Hematopoietic multipotent progenitor cell treated with erythropoietin and hydrocortisone succinate and interleukin-3 and kit ligand, for 6 days (in vitro differentiated cells): ENCODE data around the gene NRP1.
"Not testable (repeated sequence)": the region's sequence is repeated elsewhere in the genome, so short reads cannot be mapped to it uniquely, and the experiment has no call there.

Experiments
- DNase-seq: peaks from one replicate; pipeline ENCODE4 v3.0.0-alpha.2; 2015

Gene NRP1

DNA sequence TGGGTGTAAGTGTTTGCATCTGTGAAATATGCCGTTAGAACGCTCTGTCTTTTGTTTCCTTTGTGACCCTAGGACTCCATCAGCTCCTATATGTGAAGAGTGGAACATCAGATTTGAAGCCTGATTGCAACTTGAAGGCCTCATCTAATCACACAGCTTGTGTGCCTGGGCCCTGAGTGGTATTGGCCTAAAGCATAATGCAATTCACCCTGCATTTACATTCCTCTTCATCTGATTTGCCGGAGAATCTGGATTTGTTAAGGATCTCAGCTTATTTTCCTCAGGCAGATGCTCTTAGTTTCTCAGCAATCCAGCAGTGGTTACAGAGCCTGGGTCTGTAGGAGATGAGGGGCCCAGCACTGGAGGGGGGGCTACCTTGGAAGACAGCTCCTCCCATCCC lies 193.2 kb downstream of the NRP1 start:
- no peak for DNase-seq

DNA sequence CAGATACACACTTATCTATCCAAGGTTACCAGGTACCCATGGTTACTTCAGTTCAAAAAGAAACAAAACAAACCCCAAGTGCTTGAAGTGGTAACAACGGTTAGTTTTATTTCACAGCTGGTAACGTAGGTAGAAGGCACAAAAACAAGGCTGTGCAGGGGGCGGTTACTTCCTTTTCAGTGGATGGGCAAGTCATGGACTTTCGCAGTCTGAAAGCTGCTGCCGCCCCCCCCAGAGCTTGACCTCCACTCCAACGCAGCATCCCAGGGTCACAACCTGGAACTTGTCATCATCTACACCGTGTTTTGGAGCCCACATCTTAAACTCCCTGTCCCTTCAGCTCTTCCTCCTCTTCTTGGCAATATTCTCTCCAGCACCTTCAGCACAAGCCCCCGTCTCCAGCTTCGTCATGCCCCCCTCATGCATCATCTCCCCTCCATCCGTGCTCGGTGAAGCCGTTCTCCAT lies 195.3 kb downstream of the NRP1 start:
- DNase-seq: no peak

DNA sequence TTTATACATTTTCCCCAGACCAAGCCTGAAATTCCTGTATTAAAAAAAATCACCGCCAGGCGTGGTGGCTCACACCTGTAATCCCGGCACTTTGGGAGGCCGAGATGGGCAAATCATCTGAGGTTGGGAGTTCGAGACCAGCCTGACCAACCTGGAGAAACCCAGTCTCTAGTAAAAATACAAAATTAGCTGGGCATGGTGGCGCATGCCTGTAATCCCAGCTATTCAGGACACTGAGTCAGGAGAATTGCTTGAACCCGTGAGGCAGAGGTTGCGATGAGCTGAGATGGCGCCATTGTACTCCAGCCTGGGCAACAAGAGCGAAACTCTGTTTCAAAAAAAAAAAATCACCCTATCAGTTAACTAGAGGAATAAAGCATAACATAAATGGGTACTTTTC lies 195.8 kb downstream of the NRP1 start:
- DNase-seq: not testable (repeated sequence)

DNA sequence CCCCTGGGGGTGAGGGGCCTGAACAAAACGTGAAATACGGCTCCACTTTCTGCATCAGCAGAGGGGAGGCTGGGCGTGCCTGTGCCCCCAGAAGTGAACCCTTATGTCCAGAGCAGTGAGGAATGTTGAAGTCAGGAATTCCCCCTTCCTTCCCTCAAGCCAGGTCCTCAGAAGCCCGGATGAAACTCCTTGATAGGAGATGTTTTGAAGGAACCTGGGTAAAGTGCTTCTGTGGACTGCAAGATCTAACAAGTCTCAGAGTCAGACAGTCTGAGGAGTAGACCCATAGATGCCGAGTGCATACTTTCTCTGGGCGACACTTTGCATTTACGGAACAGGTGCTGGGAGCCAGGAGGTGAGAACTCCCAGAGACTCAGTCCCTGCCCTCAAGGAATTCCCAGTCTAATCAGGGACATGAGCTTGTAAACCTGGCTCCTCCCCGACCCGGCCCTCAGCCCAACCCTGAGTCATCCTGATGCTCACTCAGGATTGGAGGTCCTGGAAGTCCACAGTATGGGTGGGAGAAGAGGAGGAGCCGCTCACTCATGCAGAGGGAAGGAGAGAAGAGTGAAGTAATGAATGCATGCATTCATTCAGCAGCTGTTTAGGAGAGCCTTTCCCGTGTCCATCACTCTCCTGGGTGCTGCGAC lies 197.0 kb downstream of the NRP1 start:
- DNase-seq: no peak

DNA sequence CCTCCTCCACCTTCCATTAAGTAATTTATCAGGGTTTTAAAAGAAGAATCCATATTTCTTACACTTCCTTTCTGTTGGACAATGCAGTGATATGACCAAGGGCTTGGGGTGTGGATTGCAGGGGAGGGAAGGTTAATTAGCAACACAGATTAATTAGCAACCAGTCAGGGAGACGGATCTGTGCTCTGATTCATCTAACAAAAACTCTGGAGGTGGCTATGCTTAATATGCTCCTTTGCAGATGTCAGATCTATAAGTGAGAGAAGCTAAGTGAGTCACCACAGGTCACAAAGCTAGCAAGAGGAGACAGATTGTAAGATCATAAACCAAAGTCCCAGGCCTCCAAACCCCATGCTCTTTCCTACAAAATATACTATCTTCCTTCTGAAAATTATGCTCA lies 197.7 kb downstream of the NRP1 start:
- DNase-seq: no peak

DNA sequence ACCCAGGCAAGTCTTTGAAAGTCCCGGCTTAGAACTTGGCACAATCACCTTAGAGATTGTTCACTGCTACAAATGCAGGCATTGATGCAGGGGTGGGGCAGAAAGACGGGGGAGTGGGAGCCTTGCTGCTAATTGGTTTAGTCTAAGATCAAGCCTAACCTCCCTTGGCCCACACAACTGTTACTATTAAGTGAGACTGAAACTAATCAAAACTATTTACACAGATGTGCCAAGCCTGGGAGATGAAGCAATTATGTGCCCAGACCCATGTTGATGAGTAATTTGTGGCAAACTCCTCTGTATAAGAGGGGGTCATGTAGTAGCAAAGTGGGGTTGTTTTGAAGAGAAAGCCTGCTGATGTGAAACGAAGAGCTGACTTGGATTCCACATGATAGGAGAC lies 198.2 kb downstream of the NRP1 start:
- no peak for DNase-seq

DNA sequence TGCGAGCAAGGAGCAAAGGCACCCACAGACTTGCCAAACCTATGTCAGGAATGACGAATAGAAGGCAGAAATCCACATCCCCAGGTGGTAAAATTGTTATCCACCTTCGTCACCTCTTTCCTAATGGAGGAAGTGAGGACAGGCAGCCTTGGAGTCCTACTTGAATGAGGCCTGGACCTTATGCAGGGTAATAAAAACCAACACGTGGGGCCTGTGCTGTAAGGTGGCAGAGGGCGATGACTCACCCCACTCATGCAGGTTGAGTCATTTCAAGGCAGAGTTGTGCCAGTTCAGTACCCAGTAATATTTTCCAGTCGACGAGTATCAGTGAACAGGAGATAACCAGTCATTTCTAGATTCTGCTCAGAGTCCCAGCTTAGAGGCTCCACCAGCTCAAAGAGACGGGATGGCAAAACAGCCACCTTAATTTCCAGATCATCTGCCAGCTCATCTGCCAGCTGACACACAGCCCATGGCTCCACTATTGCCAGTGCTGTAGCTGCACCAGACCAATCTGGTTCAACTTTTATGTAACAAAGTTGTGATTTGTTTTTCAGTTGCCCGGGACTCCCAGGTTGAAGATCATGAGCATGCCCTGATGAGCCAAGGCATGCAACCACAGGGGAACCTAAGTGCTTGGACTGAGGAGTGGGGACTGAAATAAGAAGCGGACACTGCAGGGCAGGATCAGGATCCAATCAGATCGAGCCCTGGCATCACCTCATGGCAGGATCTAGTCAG lies 200.3 kb downstream of the NRP1 start:
- peak; percentile 10 for DNase-seq

DNA sequence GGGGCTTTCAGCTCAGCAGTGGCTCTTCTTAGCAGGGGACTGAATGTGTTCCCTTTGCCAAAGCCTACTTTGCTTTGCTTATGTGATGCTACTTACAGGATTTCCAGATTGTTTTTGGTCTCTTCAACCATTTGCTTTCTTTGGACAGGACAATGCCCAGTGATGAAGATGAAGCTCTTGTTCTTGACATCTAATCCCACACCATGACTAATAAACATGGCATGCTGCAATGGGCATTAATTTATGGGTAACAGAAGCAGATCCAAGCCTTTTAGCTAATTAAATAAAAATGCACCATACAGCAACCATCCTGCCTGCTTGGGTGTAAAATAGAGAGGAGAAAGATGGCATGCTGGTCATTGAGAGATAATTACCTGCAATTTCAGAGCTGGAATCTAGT lies 200.9 kb downstream of the NRP1 start:
- no peak for DNase-seq

DNA sequence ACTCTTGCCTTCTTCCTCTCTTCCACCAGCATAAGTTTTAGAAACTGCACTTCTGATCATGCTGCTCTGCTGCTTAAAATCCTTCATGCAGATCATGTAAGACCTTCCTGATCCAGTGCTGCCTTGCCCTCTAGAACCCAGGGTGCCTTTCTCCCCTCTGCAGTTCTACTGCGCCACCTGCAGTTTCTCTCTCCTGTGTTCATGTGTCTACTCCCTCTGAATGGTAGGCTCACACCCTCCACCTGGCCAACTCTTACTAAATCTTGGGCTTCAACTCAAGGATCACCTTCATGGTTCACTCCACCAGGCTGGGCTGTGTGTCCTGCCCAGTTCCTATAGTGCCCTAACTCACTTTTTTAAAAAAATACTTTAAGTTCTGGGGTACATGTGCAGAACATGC lies 201.8 kb downstream of the NRP1 start:
- DNase-seq: peak; percentile 8

DNA sequence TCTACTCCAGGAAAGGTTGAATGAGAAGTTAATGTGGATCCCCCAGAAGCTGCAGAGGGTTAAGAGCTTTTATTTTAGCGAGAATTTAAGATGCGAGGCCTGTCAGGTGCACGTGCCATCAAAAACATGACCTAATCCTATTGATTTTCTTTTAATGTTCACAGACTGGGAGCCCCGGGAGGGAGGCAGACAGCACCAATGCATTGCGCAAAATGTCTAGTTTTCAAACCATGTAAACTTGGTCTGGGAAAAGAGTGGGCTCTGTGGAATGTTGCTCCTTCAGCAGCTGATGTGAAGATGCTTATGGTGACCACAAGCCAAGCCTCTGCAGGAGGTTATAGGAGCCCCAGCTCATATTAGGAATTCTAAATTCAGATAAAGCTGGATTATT lies 204.5 kb downstream of the NRP1 start:
- no peak for DNase-seq

DNA sequence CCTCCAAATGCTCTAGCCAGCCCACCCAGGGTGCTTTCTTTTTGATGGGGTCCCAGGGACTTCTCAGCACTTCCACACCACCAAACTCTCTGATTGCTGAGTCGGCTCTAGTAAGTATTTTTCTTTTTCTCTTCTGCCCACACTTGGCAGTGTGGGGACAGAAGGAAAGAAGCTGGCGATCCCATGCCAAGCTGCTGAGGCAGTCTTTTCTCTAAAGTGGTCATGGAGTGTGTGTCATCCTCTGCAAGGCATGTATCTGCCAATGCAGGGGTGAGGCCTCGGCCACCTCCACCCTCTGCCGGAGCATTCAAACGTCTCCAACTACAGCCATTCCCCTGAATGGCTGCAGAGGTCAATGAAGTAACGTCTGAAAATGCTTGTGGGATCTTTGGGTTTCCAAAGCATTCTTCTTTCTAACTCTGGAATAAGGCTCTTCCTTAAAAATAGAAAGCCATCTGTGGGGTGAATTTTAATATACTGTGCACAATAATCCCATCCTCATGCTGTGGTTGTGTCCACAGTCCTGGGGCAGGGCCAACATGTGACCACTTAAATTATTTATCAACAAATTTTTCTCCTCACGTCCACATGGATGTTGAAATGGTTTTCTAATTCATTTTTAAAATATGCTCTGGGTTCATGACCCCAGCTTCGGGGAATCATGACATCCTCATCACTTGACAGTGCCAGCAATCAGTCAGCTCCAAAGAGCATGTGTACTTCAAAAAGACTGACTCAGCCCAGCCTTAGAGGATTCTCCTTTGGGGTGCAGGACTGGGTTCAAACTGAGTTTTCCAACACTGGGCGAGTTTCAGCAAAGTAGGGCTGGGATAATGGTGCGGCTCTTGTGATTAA lies 205.1 kb downstream of the NRP1 start:
- no peak for DNase-seq

DNA sequence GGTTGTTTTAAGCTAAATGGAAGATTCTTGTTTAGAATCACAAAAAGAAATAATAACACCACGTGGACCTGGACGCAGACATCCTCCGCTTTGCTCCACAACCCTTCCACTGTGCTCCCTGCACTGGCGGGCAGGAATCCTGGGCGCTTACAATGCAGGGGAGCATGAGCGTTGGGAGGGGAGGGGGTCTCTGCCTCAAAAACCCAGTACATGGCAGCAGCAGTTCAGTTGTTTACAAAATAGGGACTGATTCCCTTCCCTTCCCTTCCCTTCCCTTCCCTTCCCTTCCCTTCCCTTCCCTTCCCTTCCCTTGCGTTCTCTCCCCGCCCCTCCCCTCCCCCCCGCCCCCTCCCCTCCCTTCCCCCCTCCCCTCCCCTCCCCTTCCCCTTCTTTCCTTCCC lies 206.8 kb downstream of the NRP1 start:
- DNase-seq: no peak
